Measurements from ENCODE around the gene FCN2.

FCN2 gene

DNA sequence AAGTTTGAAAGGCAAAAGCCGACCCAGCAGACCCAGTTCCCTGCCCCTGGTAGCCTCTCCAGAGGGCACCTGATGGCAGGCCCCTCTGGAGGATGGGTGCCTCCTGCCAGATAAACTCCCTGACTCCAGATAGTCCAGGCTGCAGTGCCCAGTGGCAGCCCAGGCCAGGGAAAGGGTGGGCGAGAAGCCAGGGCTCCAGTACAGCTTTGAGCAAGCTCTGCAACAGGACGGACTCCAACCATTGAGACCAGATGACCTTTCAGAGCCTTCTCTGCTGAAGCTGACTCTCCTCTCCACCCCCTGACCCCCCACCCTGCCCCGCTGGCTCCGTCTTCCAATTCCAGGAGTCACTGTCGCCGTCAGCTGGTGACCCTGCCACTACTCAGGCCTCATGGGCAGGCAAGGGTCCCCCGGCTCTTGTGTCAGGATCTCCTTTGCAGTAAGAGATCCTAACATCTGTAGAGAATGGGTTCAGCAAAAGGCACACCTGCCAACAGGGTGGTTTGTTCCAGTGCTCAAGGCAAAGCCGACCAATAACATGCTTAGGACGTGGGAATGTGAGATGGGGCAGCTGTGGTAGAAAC lies 52.6 kb downstream of the FCN2 start:
- H3K27ac ChIP-seq (ENCODE audit: low read depth, low read length, poor library complexity, severe bottlenecking) = peak overlapping the region; percentile 98
- H3K79me2 ChIP-seq (ENCODE audit: insufficient read depth, low read length) = no peaks in the 10 kb centered on the region
- H2AFZ ChIP-seq (ENCODE audit: low read length) = no peak overlapping the region
- H4K20me1 ChIP-seq (ENCODE audit: insufficient read depth, low read length) = no peaks in the 10 kb centered on the region
- H3K9me2 ChIP-seq (ENCODE audit: low read depth, low read length) = no peaks in the 10 kb centered on the region
- H3K9me3 ChIP-seq (ENCODE audit: low read length) = no peaks in the 10 kb centered on the region
- no peaks in the 10 kb centered on the region for H3F3A ChIP-seq (ENCODE audit: insufficient read depth, low read length)
- H3K36me3 ChIP-seq (ENCODE audit: insufficient read depth, low read length) = peaks cover 6% of the 10 kb centered on the region; the same call in 1 of the 2 replicates
- peak overlapping the region; percentile 92 for H3K4me2 ChIP-seq (ENCODE audit: low read length)
- H3K4me1 ChIP-seq (ENCODE audit: insufficient read depth, low read length, severe bottlenecking) = peaks cover 96% of the 10 kb centered on the region
- H3K27me3 ChIP-seq (ENCODE audit: insufficient read depth, low read length) = no peaks in the 10 kb centered on the region
- H3K9ac ChIP-seq (ENCODE audit: low read length) = peak overlapping the region; percentile 89; the same call in 1 of the 2 replicates
- TF ChIP-seq CTCF (IDR thresholded peaks at IDR 0.05; ENCODE audit: low read length) (no peak), EZH2 (IDR thresholded peaks at IDR 0.05; ENCODE audit: borderline replicate concordance, low read length) (no peak)
- H3K4me3 ChIP-seq (ENCODE audit: low read depth, low read length, poor library complexity, severe bottlenecking) = peak overlapping the region; percentile 65

- Histone ChIP-seq H3K9me3 (ENCODE audit: low read length) (no peaks in the 10 kb centered on the region), H2AFZ (ENCODE audit: low read length) (no peak overlapping the region), H4K20me1 (ENCODE audit: insufficient read depth, low read length) (no peaks in the 10 kb centered on the region), H3K27me3 (ENCODE audit: insufficient read depth, low read length) (no peaks in the 10 kb centered on the region), H3K4me1 (ENCODE audit: insufficient read depth, low read length, severe bottlenecking) (peaks cover 79% of the 10 kb centered on the region), H3K27ac (ENCODE audit: low read depth, low read length, poor library complexity, severe bottlenecking) (peak overlapping the region; percentile 39), H3K36me3 (ENCODE audit: insufficient read depth, low read length) (peaks cover 6% of the 10 kb centered on the region; the same call in 1 of the 2 replicates), H3K4me2 (ENCODE audit: low read length) (no peak overlapping the region; the same call in 1 of the 2 replicates), H3K9me2 (ENCODE audit: low read depth, low read length) (no peaks in the 10 kb centered on the region), H3K9ac (ENCODE audit: low read length) (no peak overlapping the region; the same call in 1 of the 2 replicates), H3K79me2 (ENCODE audit: insufficient read depth, low read length) (no peaks in the 10 kb centered on the region), H3F3A (ENCODE audit: insufficient read depth, low read length) (no peaks in the 10 kb centered on the region), H3K4me3 (ENCODE audit: low read depth, low read length, poor library complexity, severe bottlenecking) (no peak overlapping the region)
- TF ChIP-seq CTCF (IDR thresholded peaks at IDR 0.05; ENCODE audit: low read length) (no peak), EZH2 (IDR thresholded peaks at IDR 0.05; ENCODE audit: borderline replicate concordance, low read length) (no peak)
These were observed 54.5 kb downstream of the FCN2 start for GRCh38 chr9:134935056-134935640.

- Histone ChIP-seq H2AFZ (ENCODE audit: low read length) (no peak overlapping the region), H3K9ac (ENCODE audit: low read length) (peak overlapping the region; percentile 31; the same call in 1 of the 2 replicates), H3K79me2 (ENCODE audit: insufficient read depth, low read length) (no peaks in the 10 kb centered on the region), H3K4me1 (ENCODE audit: insufficient read depth, low read length, severe bottlenecking) (peaks cover 73% of the 10 kb centered on the region), H3K36me3 (ENCODE audit: insufficient read depth, low read length) (peaks cover 6% of the 10 kb centered on the region; the same call in 1 of the 2 replicates), H3K4me3 (ENCODE audit: low read depth, low read length, poor library complexity, severe bottlenecking) (peak overlapping the region; percentile 31), H3K9me2 (ENCODE audit: low read depth, low read length) (no peaks in the 10 kb centered on the region), H3K27me3 (ENCODE audit: insufficient read depth, low read length) (no peaks in the 10 kb centered on the region), H3K27ac (ENCODE audit: low read depth, low read length, poor library complexity, severe bottlenecking) (peak overlapping the region; percentile 88), H3F3A (ENCODE audit: insufficient read depth, low read length) (no peaks in the 10 kb centered on the region), H3K4me2 (ENCODE audit: low read length) (peak overlapping the region; percentile 60), H4K20me1 (ENCODE audit: insufficient read depth, low read length) (no peaks in the 10 kb centered on the region), H3K9me3 (ENCODE audit: low read length) (no peaks in the 10 kb centered on the region)
- TF ChIP-seq EZH2 (IDR thresholded peaks at IDR 0.05; ENCODE audit: borderline replicate concordance, low read length) = no peak
- TF ChIP-seq CTCF (IDR thresholded peaks at IDR 0.05; ENCODE audit: low read length) = no peak
These were observed 55.2 kb downstream of the FCN2 start for GRCh38 chr9:134935701-134936345.
